Caco-2 (cell line): ENCODE results near the gene TMEM235. TPM values are rescaled to one million over a fixed set of nuclear protein-coding genes. Genes with fewer than 3 reads are reported as not detected.
A peak's percentile ranks its signal among the peaks of the same experiment; 100 is the strongest.

Source experiments
- BruUV-seq: library from RNA; stranded (reverse); fragments of 400-500 nt; replicated peaks from 2 replicates; lab custom pipeline; 2021; lab: Mats Ljungman, UMichigan
- CTCF ChIA-PET: fragments of 300-600 bp; sonication (Branson Sonifier 250); formaldehyde crosslinking; loops from one replicate; lab custom pipeline; 2022; ENCODE audit warnings: antibody characterized with exemption; lab: Charles Lee
- POLR2A ChIA-PET: fragments of 300-600 bp; sonication (Branson Sonifier 250); formaldehyde crosslinking; loops from one replicate; lab custom pipeline; 2022; ENCODE audit warnings: antibody characterized with exemption; lab: Charles Lee
- DNase-seq, 2 experiments: peaks; one replicate each; pipeline versions ENCODE4 v3.0.0 to v3.0.0-alpha.2; 2020 to 2022
- H3K27me3 ChIP-seq: replicated peaks from 2 replicates; pipeline ENCODE4 v1.6.0; 2011; ENCODE audit warnings: low read length; ENCODE audit not compliant: control insufficient read depth, insufficient read depth
- H3K36me3 ChIP-seq: 2 replicates; pipeline ENCODE4 v1.5.1; 2011; ENCODE audit warnings: low read length; ENCODE audit not compliant: control insufficient read depth, insufficient read depth
- H3K4me1 ChIP-seq: fragments of 250-450 bp; sonication (Bioruptor Pico); 2 replicates; pipeline ENCODE4 v1.5.1; 2020; ENCODE audit warnings: mild to moderate bottlenecking
- H3K4me3 ChIP-seq: 2 replicates; pipeline ENCODE4 v1.5.1; 2011; ENCODE audit warnings: low read depth, mild to moderate bottlenecking, control low read depth, low read length
- H3K9me3 ChIP-seq: fragments of 250-450 bp; sonication (Bioruptor Pico); 2 replicates; pipeline ENCODE4 v1.5.1; 2020; ENCODE audit warnings: mild to moderate bottlenecking, moderate library complexity
- H3K27ac Mint-ChIP-seq: one replicate; pipeline ENCODE4 v1.8.0; 2022; ENCODE audit warnings: mixed read lengths; ENCODE audit not compliant: unreplicated experiment
- H3K27me3 Mint-ChIP-seq: one replicate; pipeline ENCODE4 v1.8.0; 2022; ENCODE audit warnings: mixed read lengths; ENCODE audit not compliant: insufficient read depth, unreplicated experiment
- H3K36me3 Mint-ChIP-seq: one replicate; pipeline ENCODE4 v1.8.0; 2022; ENCODE audit warnings: mild to moderate bottlenecking, mixed read lengths; ENCODE audit not compliant: insufficient read depth, unreplicated experiment
- H3K4me1 Mint-ChIP-seq: one replicate; pipeline ENCODE4 v1.8.0; 2022; ENCODE audit warnings: low read depth, mixed read lengths; ENCODE audit not compliant: unreplicated experiment
- H3K4me3 Mint-ChIP-seq: one replicate; pipeline ENCODE4 v1.8.0; 2022; ENCODE audit warnings: mild to moderate bottlenecking, moderate library complexity, mixed read lengths; ENCODE audit not compliant: unreplicated experiment
- H3K9me3 Mint-ChIP-seq: one replicate; pipeline ENCODE4 v1.8.0; 2022; ENCODE audit warnings: mixed read lengths; ENCODE audit not compliant: unreplicated experiment
- CTCF ChIP-seq, 2 experiments: fragments of 200-600 bp in 1 of 2; IDR thresholded peaks; 1 replicate in 1 of 2; 2 replicates in 1 of 2; pipeline versions ENCODE4 v1.5.1 to v1.8.0; 2011 to 2022; ENCODE audit warnings: antibody characterized with exemption in 1 of 2, control low read depth in 1 of 2, inconsistent platforms in 1 of 2, low read depth in 1 of 2, low read length in 1 of 2, mild to moderate bottlenecking in 1 of 2, moderate library complexity in 1 of 2; ENCODE audit not compliant: insufficient read depth in 1 of 2, severe bottlenecking in 1 of 2, unreplicated experiment in 1 of 2
- intact Hi-C: fragments of 100-400 bp; cut with micrococcal nuclease; formaldehyde crosslinking; loops from one replicate; pipeline ENCODE4 v1.10.0; 2022; ENCODE audit not compliant: unreplicated experiment
- total RNA-seq: library from RNA; stranded (reverse); gene quantifications from 2 replicates; pipeline ENCODE4 v1.2.3, GENCODE V29; 2022

Gene TMEM235
- total RNA-seq, 1 experiment from 2014 or later, result not detected

- no peak for TF ChIP-seq CTCF (IDR thresholded peaks at IDR 0.05; ENCODE audit: insufficient read depth in 1 of 2, low read depth in 1 of 2, low read length in 1 of 2, severe bottlenecking in 1 of 2, unreplicated experiment in 1 of 2)
- no TSS peak for BruUV-seq
- Mint-ChIP-seq H3K9me3 (no peaks in the 10 kb centered on the region), H3K4me3 (peak overlapping the region; percentile 72), H3K27ac (peak overlapping the region; percentile 41), H3K36me3 (peaks cover 83% of the 10 kb centered on the region), H3K4me1 (peaks cover 22% of the 10 kb centered on the region), H3K27me3 (no peaks in the 10 kb centered on the region)
- H3K27me3 ChIP-seq, result no peaks in the 10 kb centered on the region
- H3K9me3 ChIP-seq, result no peaks in the 10 kb centered on the region
- H3K36me3 ChIP-seq, result no peaks in the 10 kb centered on the region; the same call in 1 of the 2 replicates
- no peak overlapping the region for H3K4me3 ChIP-seq
- no peak for DNase-seq
- peaks cover 15% of the 10 kb centered on the region for H3K4me1 ChIP-seq
- intact Hi-C loops, result no loop called here
- ChIA-PET CTCF (interaction anchor here (0.6 kb wide), 1 partner anchor 1964 kb away, joined by 3 read pairs; no protein-coding TSS in a partner anchor), POLR2A (interaction anchor here (0.6 kb wide), 1 partner anchor 22 kb away, joined by 3 read pairs; no protein-coding TSS in a partner anchor)
These were observed 47.1 kb upstream of the TMEM235 start for GRCh38 chr17:78184351-78184750.

GRCh38 chr17:78184868-78185267 is 46.6 kb upstream of the TMEM235 start:
- H3K27ac Mint-ChIP-seq, result peak overlapping the region; percentile 70
- H3K4me3 ChIP-seq, result no peak overlapping the region

More at GRCh38 chr17:78184868-78185267, 46.6 kb upstream of the TMEM235 start:
- no peaks in the 10 kb centered on the region; the same call in 1 of the 2 replicates for H3K36me3 ChIP-seq
- H3K27me3 Mint-ChIP-seq, result no peaks in the 10 kb centered on the region
- peaks cover 22% of the 10 kb centered on the region for H3K4me1 Mint-ChIP-seq
- DNase-seq, result no peak
- ChIA-PET POLR2A (interaction anchor here (3.1 kb wide), 1 partner anchor 16 kb away, joined by 12 read pairs; the partner anchor contains the start of gene SYNGR2), CTCF (interaction anchor here (2.8 kb wide), 1 partner anchor 14 kb away, joined by 17 read pairs; no protein-coding TSS in a partner anchor)
- peaks cover 15% of the 10 kb centered on the region for H3K4me1 ChIP-seq
- peaks cover 80% of the 10 kb centered on the region for H3K36me3 Mint-ChIP-seq
- BruUV-seq, result no TSS peak
- no peaks in the 10 kb centered on the region for H3K9me3 ChIP-seq
- intact Hi-C loops, result loop anchor here (5.0 kb wide), 2 partner anchors 58 to 237 kb away; partner anchors contain the start of gene TMC6
- no peaks in the 10 kb centered on the region for H3K27me3 ChIP-seq
- TF ChIP-seq CTCF (IDR thresholded peaks at IDR 0.05; ENCODE audit: insufficient read depth in 1 of 2, low read depth in 1 of 2, low read length in 1 of 2, severe bottlenecking in 1 of 2, unreplicated experiment in 1 of 2), result no peak
- peak overlapping the region; percentile 72 for H3K4me3 Mint-ChIP-seq
- no peaks in the 10 kb centered on the region for H3K9me3 Mint-ChIP-seq
